Measurements from ENCODE around the gene RNU6-9. TPM values are rescaled to one million over a fixed set of nuclear protein-coding genes. Genes with fewer than 3 reads are reported as not detected.
"Not testable (repeated sequence)": the region's sequence is repeated elsewhere in the genome, so short reads cannot be mapped to it uniquely, and the experiment has no call there.

RNU6-9 gene
- total RNA-seq = not detected

- peak; percentile 92 to 96 (median 92) for DNase-seq
- Histone ChIP-seq H3K36me3 (peaks cover 0 to 36% (median 0%) of the 10 kb centered on the region in 3 donors), H3K27ac (peak within 1 kb of the TSS; percentile 83 to 99 (median 94)), H3K4me3 (peak within 1 kb of the TSS; percentile 63 to 98 (median 89)), H3K4me1 (peaks cover 0 to 12% (median 5%) of the 10 kb centered on the region in 4 donors), H3K9me3 (no peaks in the 10 kb centered on the region), H3K27me3 (no peaks in the 10 kb centered on the region)
- TF ChIP-seq POLR2A (IDR thresholded peaks at IDR 0.05) = peak; percentile 79 to 91
- TF ChIP-seq, protein P1, sequence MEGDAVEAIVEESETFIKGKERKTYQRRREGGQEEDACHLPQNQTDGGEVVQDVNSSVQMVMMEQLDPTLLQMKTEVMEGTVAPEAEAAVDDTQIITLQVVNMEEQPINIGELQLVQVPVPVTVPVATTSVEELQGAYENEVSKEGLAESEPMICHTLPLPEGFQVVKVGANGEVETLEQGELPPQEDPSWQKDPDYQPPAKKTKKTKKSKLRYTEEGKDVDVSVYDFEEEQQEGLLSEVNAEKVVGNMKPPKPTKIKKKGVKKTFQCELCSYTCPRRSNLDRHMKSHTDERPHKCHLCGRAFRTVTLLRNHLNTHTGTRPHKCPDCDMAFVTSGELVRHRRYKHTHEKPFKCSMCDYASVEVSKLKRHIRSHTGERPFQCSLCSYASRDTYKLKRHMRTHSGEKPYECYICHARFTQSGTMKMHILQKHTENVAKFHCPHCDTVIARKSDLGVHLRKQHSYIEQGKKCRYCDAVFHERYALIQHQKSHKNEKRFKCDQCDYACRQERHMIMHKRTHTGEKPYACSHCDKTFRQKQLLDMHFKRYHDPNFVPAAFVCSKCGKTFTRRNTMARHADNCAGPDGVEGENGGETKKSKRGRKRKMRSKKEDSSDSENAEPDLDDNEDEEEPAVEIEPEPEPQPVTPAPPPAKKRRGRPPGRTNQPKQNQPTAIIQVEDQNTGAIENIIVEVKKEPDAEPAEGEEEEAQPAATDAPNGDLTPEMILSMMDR (IDR thresholded peaks at IDR 0.05) = no peak
Observed at GRCh38 chr19:892894-893689, at the start of gene RNU6-9, which contains the start of gene MED16. Gene RNU6-9, plus strand, starts transcription at chr19:893484. Gene MED16, minus strand, starts transcription at chr19:893187. Its CDS starts 2,056 bp downstream, at chr19:891131.

GRCh38 chr19:843836-844545 lies 49.3 kb upstream of the RNU6-9 start:
- TF ChIP-seq, protein P1 (IDR thresholded peaks at IDR 0.05) = no peak
- no peak for TF ChIP-seq POLR2A (IDR thresholded peaks at IDR 0.05)
- Histone ChIP-seq H3K27me3 (peaks cover 0 to 22% of the 10 kb centered on the region in 2 donors), H3K27ac (no peak overlapping the region), H3K4me3 (peak overlapping the region in 2 of 4 donors; percentile 22 to 24), H3K9me3 (no peaks in the 10 kb centered on the region), H3K36me3 (no peaks in the 10 kb centered on the region), H3K4me1 (peaks cover 0 to 11% (median 6%) of the 10 kb centered on the region in 4 donors)
- DNase-seq = no peak

GRCh38 chr19:844546-844971 lies 48.7 kb upstream of the RNU6-9 start:
- Histone ChIP-seq H3K4me1 (peaks cover 0 to 11% (median 6%) of the 10 kb centered on the region in 4 donors), H3K27ac (no peak overlapping the region), H3K4me3 (no peak overlapping the region), H3K36me3 (no peaks in the 10 kb centered on the region), H3K27me3 (peaks cover 0 to 22% of the 10 kb centered on the region in 2 donors), H3K9me3 (no peaks in the 10 kb centered on the region)
- no peak for DNase-seq
- TF ChIP-seq POLR2A (IDR thresholded peaks at IDR 0.05) = no peak
- TF ChIP-seq, protein P1 (IDR thresholded peaks at IDR 0.05) = no peak

GRCh38 chr19:845707-846521 lies 47.4 kb upstream of the RNU6-9 start:
- peaks cover 0 to 11% (median 6%) of the 10 kb centered on the region in 4 donors for H3K4me1 ChIP-seq
- no peak overlapping the region for H3K4me3 ChIP-seq
- peaks cover 0 to 22% of the 10 kb centered on the region in 2 donors for H3K27me3 ChIP-seq
- H3K36me3 ChIP-seq = no peaks in the 10 kb centered on the region
- TF ChIP-seq, protein P1 (IDR thresholded peaks at IDR 0.05) = no peak
- DNase-seq = no peak
- H3K9me3 ChIP-seq = no peaks in the 10 kb centered on the region
- H3K27ac ChIP-seq = no peak overlapping the region

- Histone ChIP-seq H3K9me3 (no peaks in the 10 kb centered on the region), H3K36me3 (no peaks in the 10 kb centered on the region), H3K27me3 (peaks cover 0 to 22% of the 10 kb centered on the region in 2 donors), H3K4me1 (peaks cover 0 to 6% (median 3%) of the 10 kb centered on the region in 4 donors), H3K4me3 (no peak overlapping the region), H3K27ac (peak overlapping the region in 1 of 4 donors; percentile 18)
- TF ChIP-seq, protein P1 (IDR thresholded peaks at IDR 0.05) = no peak
- TF ChIP-seq POLR2A (IDR thresholded peaks at IDR 0.05) = no peak
- DNase-seq = no peak
Observed at GRCh38 chr19:848386-848921, 44.8 kb upstream of the RNU6-9 start.

GRCh38 chr19:849195-849594 lies 44.1 kb upstream of the RNU6-9 start:
- not testable (repeated sequence) for H3K9me3 ChIP-seq, H3K4me3 ChIP-seq, H3K4me1 ChIP-seq, H3K36me3 ChIP-seq, H3K27ac ChIP-seq, DNase-seq
- peaks cover 0 to 16% of the 10 kb centered on the region in 2 donors for H3K27me3 ChIP-seq
